HG03565 (cell line): ENCODE data around the gene FAM83F.
"Not testable (repeated sequence)": the region's sequence is repeated elsewhere in the genome, so short reads cannot be mapped to it uniquely, and the experiment has no call there.

Experiments used
- ATAC-seq: cut with Tn5 transposase; IDR thresholded peaks from one replicate; pipeline ENCODE4 v1.9.1; 2021; ENCODE audit warnings: mild to moderate bottlenecking, moderate library complexity; ENCODE audit not compliant: unreplicated experiment

Gene FAM83F

DNA sequence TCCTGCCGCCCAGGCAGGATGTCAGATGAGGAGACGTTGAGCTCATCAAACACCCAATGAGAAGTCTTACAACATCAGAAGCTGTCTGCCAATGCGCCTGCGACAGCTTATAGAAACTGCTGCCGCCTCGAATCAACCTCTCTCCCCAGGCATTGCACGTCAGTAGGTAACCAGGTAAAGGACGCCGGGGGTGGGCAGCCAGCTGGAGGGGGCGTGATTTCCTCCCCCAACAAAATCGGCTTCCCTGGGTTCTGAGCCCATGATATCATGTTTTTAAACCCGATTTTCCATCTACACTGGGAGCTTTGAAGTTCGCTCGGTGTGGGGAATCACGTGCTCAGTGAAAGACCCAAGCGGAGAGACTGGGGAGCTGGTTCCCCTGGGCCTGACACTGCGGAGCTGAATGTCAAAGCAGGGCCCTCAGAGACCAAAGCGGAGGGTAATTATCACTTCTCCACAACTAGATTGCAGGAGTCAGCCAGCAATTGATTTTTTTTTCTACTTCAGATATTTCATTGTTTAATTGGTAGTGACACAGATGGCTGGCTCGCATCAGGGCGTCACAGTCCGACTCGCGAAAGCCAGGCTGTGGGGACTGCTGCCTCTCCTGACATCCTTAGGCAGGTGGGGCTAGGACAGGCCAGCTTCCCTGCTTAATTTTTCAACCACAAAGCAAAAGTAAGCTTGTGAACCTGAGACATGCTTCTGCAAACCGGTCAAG, 15.4 kb downstream of the FAM83F start:
- ATAC-seq: no peak

GRCh38 chr22:40010746-40011145, 16.0 kb downstream of the FAM83F start:
- ATAC-seq: no peak

DNA sequence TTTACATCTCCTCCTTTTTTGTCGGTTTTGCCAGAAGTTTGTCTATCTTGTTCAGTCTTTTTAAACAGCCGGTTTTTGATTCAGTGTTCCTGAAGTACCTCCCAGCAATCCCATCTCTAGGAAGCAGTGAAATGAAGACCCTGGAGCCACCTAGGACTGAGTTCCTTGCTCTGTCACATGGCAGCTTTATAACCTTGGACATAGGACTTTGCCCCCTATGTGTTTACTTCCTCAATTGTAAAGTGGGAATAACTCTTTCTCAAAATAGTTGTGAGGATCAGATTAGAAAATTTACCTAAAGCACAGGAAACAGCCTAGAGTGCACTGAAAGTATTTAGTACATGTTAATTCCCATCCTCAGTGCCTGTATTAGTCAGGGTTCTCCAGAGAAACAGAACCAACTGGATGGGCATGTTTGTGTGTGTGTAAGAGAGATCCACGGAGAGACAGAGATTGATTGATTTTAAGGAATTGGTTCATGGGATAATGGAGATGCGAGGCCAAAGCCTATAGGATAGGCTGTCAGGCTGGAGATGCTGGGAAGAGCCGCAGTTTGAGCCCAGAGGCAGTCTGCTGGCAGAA, 20.0 kb downstream of the FAM83F start:
- no peak for ATAC-seq

- no peak for ATAC-seq
These were observed 20.7 kb downstream of the FAM83F start for GRCh38 chr22:40015358-40015976.

DNA sequence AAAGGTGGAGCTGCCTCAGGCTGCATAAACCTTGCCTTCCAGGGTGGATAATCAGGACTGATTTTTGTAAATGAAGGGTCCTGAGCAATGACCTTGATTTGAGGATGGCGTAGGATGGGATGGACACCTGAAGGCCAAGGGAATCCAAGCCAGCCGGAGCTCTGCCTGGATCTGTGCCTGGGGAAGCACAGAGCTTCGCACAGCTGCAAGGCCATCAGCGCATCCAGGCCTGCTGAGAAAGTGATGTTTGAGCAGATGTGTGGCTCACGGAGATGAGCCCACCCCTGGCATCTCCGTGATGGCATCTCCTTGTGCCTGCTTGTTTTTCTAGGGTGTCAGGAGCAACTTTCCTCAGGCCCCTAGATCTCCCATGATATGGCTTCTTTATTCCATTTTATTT, 23.3 kb downstream of the FAM83F start:
- no peak for ATAC-seq

- ATAC-seq: no peak
These were observed 24.3 kb downstream of the FAM83F start for GRCh38 chr22:40019100-40019499.

DNA sequence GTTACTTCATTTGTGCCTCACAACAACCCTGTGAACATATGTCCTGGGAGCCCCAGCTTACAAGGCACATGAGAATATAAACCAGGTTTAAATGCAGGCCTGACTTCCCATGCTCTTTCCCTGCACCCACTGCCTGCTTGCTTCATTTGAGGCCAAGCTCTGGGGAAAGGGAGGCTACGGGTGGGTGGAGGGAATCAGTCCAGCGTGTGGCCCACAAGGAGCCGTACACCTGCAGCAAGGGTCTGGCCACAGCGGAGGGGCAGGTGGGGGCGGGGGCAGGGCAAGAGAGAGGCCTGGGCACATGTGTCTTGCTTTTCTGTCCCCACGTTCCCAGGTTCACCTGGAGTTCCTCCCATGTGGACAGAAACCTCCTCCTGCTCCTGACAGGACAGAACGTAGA, 26.2 kb downstream of the FAM83F start:
- ATAC-seq: no peak

DNA sequence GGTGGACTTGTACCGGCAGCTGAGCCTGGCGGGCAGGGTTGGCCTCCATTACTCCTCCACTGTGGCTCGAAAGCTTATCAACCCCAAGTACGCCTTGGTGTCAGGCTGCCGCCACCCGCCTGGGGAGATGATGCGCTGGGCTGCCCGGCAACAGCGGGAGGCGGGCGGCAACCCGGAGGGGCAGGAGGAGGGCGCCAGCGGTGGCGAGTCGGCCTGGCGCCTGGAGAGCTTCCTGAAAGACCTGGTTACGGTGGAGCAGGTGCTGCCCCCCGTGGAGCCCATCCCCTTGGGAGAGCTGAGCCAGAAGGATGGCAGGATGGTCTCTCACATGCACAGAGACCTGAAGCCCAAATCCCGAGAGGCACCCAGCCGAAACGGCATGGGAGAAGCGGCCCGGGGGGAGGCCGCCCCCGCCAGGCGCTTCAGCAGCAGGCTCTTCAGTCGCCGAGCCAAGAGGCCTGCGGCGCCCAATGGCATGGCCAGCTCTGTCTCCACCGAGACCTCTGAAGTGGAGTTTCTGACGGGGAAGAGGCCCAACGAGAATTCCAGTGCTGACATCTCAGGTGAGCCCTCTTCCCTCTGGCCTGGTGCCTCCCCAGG, 26.7 kb downstream of the FAM83F start:
- ATAC-seq: no peak

- no peak for ATAC-seq
These were observed 27.9 kb downstream of the FAM83F start for GRCh38 chr22:40022536-40023240.

GRCh38 chr22:40023341-40023841, 28.6 kb downstream of the FAM83F start:
- no peak for ATAC-seq

- no peak for ATAC-seq
These were observed 29.7 kb downstream of the FAM83F start for GRCh38 chr22:40024201-40025061.

- not testable (repeated sequence) for ATAC-seq
These were observed 30.3 kb downstream of the FAM83F start for GRCh38 chr22:40025062-40025379.

DNA sequence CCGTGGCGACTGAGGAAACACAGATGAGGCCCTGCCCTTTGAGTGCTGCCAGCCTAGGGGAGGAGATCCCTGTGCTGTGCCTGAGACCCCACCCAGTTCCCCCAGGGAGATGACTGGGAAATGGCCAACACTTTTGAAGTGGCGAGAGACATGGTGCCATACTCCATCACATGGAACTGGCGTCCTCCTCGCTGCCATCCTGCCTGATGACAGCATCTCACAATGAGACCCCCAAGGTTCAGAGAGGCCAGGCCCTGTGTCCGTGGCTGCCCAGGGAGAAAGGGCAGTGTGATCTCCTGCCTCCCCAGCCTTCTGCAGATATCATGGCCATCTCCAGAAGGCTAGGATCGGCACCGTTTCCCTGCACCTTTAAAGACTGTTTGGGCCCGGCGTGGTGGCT, 31.1 kb downstream of the FAM83F start:
- no peak for ATAC-seq

- ATAC-seq: no peak
These were observed 31.9 kb downstream of the FAM83F start for GRCh38 chr22:40026641-40027040.

DNA sequence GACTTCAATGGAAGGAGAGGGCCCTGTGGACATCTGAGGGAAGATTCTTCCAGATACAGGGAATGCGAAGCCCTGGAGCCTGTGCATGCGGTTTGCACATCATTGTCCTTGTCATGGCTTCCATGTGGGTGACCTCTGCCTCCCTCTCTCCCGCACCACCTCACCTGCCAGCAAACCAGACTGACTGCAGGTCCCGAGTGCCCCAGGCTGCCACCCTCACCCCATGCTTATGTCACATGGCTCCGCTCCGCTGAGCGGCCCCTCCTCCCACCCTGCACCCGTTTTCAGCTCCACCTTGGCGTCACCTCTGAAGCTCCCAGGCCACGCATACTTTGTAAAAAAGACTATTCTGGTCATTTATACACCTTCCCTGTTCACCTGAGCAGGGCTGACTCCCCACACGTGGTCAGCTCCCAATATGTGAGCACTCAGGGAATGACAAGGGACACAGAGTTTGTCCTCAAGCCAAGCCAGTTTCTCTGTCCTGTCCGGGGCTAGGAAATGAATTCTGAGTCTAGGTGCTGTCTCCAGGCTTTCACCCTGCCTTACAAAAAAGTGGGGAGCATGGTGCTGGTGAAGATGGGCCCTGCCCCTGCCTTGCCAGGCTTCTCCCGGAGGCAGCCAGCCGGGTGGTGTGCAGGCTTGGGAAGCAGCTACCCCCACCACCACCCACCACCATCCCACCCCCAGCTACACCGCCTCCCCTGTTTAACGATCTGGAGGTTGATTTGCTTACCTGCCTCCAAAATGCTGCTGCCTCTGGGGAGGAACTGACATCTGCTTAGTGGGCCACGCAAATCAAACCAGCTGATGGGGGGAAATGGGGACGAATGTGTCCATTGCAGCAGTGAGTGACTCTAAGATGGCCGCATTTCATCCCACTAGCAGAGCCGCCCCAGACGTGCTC, 32.7 kb downstream of the FAM83F start:
- ATAC-seq: no peak

- ATAC-seq: no peak
These were observed 33.3 kb downstream of the FAM83F start for GRCh38 chr22:40028098-40028425.

- no peak for ATAC-seq
These were observed 34.6 kb downstream of the FAM83F start for GRCh38 chr22:40029189-40029890.

DNA sequence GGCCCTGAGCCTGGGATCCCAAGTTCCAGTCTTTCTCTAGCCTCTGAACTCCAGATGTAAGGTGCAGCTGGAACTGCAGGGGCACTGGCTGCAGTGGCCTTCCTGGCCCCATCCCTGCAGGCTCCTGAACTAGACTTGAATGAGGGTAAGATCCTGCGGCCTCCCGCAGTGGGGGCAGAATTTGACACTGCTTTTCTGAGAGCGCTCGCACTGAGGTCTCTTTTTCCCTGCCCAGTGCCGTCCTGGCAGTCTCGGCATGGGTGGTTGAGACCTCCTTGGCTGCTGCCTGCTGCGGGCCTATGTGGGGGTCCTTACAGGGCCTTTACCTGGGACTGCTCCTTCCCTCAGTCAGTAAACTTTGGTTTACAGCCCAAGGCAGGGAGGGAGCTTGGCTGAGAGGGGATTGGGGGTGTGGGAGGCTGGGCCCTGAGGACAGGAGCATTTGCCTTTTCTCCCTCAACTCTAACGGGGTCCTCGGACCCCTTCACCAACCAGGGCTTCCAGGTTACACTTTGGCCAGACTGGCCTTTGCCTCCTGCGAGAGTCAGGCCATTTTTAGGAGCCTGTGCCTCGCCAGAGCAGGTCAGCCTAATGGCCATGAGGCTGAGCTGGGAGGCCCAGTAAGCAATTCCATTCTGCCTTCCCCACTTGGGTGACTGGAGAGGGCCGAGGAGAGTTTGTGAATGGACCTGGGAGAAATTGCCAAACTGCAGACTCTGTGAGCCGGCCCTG, 35.4 kb downstream of the FAM83F start:
- no peak for ATAC-seq
